LNCaP clone FGC (cell line): ENCODE measurements around the gene MAGI1.

Source experiments
- DNase-seq: peaks from one replicate; pipeline ENCODE4 v3.0.0-alpha.2; 2011; ENCODE audit warnings: low read depth
- H3K4me3 ChIP-seq: 2 replicates; pipeline ENCODE4 v1.5.1; 2011; ENCODE audit warnings: mild to moderate bottlenecking, low read depth, low read length, control low read depth
- CTCF ChIP-seq: IDR thresholded peaks from 2 replicates; pipeline ENCODE4 v1.5.1; 2012; ENCODE audit warnings: mild to moderate bottlenecking; ENCODE audit not compliant: control insufficient read depth, insufficient read depth; ENCODE audit errors: extremely low read depth

MAGI1 gene

GRCh38 chr3:65944252-65944651 is 94.5 kb downstream of the MAGI1 start:
- H3K4me3 ChIP-seq, result no peak overlapping the region
- TF ChIP-seq CTCF, result no peak
- no peak for DNase-seq

GRCh38 chr3:65939801-65940246 is 98.9 kb downstream of the MAGI1 start:
- no peak overlapping the region for H3K4me3 ChIP-seq
- DNase-seq, result no peak
- TF ChIP-seq CTCF, result no peak

GRCh38 chr3:65939184-65939583 is 99.5 kb downstream of the MAGI1 start:
- H3K4me3 ChIP-seq, result no peak overlapping the region
- no peak for DNase-seq
- TF ChIP-seq CTCF, result no peak

GRCh38 chr3:65938676-65939075 is 100.0 kb downstream of the MAGI1 start:
- no peak overlapping the region for H3K4me3 ChIP-seq
- TF ChIP-seq CTCF, result no peak

GRCh38 chr3:65938147-65938546 is 100.6 kb downstream of the MAGI1 start:
- no peak overlapping the region for H3K4me3 ChIP-seq
- TF ChIP-seq CTCF, result no peak
- no peak for DNase-seq

More at GRCh38 chr3:65938676-65939075, 100.0 kb downstream of the MAGI1 start:
- DNase-seq, result no peak

- DNase-seq, result no peak
- no peak for TF ChIP-seq CTCF
- H3K4me3 ChIP-seq, result no peak overlapping the region
Observed at GRCh38 chr3:65936908-65937638, 101.6 kb downstream of the MAGI1 start.

GRCh38 chr3:65935724-65936123 is 103.0 kb downstream of the MAGI1 start:
- no peak for TF ChIP-seq CTCF
- no peak overlapping the region for H3K4me3 ChIP-seq
- DNase-seq, result no peak
